Mesenteric fat pad (tissue), 1 donor: ENCODE results near the gene OR2F1. TPM values are rescaled to one million over a fixed set of nuclear protein-coding genes. Genes with fewer than 3 reads are reported as not detected.

ENCODE experiments used
- DNase-seq: peaks from one replicate; pipeline ENCODE4 v3.0.0-alpha.2; 2020; ENCODE audit warnings: low spot score
- total RNA-seq: library from RNA; stranded (reverse); fragmentation: NEBNext Ultra II Directional; extraction: Animal tissue kit (Norgen Biotek cat#: 25700); gene quantifications from one replicate; pipeline ENCODE4 v1.2.1, GENCODE V29; 2021
- donor health status: DM: yes; HTN: yes; CAD: no.

The OR2F1 gene
- total RNA-seq, 1 donor from 2014 or later, result not detected

- DNase-seq, result no peak
These were observed 1.2 kb upstream of the OR2F1 start for GRCh38 chr7:143953421-143953820.

DNA sequence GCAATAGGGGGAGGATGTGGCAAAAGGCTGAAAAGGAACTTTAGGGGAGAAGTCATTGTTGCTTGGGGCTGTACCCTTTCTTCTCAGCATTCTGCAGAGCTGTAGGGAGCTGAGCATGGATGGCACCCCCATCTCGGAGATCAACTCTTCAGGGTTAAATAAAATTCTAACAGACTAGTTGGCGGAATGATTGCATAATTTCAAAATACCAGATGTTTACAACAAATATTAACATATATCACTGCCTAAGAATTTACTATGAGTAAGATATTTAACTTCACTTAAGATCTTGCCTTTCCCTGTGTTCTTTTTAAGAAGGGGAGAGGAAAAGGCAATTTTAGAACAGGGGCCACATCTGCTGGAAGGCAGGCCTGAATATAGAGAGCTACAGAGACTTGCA lies 509 bp upstream of the OR2F1 start:
- DNase-seq, result no peak

GRCh38 chr7:143958781-143959180 lies 4.1 kb downstream of the OR2F1 start:
- DNase-seq, result no peak

DNA sequence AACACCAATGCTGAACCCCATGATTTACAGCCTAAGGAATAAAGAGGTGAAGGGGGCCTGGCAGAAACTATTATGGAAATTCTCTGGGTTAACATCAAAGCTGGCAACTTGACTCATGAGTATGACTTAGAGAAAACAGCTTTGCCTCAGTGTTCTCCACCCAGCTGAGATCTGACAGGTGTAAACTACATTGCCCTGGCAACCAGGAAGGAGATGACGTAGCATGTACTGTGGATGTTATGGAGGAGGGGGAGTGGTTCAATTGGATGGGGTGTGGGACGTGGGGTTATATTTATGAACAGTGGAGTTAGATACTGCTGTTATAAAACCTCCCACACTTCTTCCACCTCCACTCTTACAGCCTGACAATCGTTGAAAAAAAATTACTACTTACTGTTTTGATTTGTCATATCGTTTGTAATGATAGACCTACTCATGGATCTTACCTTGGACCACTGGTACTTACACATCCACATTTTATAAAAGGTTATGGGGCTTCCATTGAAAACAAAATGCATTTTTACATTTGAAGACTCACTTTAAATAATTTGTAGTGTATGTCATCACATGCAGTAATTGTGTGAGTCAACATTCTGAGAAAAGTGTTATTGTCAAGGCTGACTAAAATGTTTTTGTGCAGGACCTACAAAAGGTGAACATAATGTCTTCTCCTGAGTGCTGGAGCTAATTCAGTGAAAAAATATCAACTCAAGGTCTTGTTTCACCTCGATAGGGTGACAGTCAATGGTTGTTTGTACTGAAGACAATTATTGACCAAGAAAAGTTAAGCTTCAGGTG lies 6.4 kb downstream of the OR2F1 start:
- no peak for DNase-seq

DNA sequence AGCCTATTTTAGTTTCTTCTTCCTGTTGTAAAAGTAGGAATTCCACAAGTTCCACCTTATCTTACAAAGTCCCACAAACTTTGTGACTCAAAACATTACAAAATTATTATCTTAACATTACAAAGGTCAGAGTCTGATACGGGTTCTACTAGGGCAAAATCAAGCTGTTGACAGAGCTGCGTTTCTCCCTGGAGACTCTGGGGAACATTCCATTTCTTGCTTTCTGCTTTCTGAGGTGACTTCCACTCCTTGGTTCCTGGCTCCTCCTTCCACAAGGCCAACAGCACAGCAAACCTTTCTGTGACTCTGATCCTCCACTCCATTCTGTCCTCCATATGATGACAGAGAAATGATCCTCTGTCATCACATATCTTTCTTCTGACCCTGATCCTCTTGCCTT lies 10.6 kb downstream of the OR2F1 start:
- DNase-seq, result no peak

DNA sequence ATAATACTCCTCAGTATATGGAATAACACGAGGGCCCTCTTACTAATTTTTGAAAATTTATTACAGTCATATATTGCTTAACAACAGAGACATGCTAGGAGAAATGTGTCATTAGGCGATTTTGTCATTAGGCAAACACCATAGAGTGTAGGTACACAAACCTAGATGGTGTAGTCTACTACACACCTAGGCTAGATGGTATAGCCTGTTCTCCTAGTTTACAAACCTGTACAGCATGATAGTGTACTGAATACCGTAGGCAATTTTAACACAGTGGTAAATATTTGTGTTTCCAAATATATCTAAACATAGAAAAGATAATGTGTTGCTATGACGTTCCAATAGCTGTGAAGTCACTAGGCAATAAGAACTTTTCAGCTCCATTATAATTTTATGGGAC lies 12.8 kb downstream of the OR2F1 start:
- DNase-seq, result no peak

DNA sequence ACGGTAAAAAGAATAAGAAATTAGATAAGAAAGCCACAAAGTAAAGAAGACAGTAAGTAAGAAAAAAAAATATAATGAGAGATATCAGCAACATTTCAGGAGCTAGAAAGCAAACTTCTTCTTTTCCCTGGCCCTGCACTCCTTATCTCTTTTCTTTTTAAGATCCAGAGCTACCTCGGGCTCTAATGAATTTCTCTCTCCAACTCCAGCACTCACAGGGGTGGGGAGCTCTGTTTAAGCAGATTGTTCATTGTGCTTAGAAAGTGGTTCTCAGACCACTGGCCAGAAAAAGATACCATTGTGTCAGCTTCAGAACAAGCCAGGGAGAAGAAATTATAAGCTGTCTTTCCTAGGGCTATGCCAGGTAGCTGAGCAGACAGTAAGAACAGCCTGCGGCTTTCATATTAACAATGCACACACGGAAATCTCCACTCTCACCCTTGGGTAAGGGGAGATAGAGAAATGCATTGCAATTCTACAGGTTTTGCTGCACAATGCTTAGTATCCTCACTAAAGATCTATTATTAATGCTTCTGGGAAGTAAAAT lies 19.3 kb downstream of the OR2F1 start:
- no peak for DNase-seq

GRCh38 chr7:143974459-143974858 lies 19.8 kb downstream of the OR2F1 start:
- DNase-seq, result no peak

DNA sequence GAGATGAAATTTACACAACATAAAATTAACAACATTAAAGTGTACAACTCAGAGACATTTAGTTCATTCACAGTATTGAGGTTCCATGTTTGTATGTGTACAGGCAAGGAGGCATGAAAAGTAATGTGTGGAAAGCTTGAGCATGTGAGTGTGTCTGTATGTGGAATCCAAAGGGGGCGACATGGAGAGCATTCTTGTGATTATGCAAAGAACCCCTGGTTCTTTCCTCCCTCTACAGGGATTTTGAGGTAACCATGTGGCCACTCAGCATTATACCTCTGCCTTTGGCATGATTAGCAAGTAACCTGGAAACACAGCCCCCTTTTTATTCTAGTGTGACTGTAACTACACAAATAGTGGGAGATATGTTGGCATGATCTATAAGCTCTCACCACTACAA lies 21.0 kb downstream of the OR2F1 start:
- DNase-seq, result no peak

DNA sequence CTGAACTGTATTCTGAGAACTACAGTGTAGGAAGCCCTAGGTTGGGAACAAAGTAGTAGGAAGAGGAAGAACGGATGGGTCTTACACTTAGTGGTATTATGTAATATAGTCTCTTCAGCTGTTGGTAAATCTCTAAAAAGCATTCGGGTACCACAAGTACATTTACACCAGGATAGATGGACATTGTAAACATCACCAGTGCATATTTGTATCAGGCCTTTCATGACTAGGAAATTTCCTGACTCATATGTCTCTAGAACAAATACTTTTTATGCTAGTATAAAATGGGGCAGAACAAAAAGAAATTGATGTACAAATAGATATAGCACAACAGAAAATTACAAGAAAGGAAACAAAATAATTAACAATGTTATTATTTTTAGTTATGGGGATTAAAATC lies 23.9 kb downstream of the OR2F1 start:
- no peak for DNase-seq

- no peak for DNase-seq
These were observed 24.7 kb downstream of the OR2F1 start for GRCh38 chr7:143979359-143979758.

- DNase-seq, result no peak
These were observed 25.4 kb downstream of the OR2F1 start for GRCh38 chr7:143979998-143980397.

- no peak for DNase-seq
These were observed 26.3 kb downstream of the OR2F1 start for GRCh38 chr7:143980746-143981510.

DNA sequence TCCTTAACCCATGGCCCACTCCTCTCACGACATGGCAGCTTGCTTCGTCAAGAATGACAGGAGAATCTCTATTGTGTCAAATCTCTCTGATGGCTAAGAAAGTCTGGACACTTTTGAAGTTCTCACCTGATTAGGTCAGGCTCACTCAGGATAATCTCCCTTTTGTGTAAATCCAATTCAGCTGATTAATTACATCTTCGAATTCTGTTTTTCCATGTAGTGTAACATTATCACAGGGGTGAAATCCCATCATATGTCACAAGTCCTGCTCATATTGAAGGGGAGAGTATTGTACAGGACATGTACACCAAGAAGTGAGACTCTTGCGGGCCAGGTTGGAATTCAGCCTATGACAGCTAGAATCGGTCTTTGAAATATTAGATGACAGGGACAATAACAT lies 29.3 kb downstream of the OR2F1 start:
- no peak for DNase-seq

- DNase-seq, result no peak
These were observed 32.9 kb downstream of the OR2F1 start for GRCh38 chr7:143987513-143987912.

DNA sequence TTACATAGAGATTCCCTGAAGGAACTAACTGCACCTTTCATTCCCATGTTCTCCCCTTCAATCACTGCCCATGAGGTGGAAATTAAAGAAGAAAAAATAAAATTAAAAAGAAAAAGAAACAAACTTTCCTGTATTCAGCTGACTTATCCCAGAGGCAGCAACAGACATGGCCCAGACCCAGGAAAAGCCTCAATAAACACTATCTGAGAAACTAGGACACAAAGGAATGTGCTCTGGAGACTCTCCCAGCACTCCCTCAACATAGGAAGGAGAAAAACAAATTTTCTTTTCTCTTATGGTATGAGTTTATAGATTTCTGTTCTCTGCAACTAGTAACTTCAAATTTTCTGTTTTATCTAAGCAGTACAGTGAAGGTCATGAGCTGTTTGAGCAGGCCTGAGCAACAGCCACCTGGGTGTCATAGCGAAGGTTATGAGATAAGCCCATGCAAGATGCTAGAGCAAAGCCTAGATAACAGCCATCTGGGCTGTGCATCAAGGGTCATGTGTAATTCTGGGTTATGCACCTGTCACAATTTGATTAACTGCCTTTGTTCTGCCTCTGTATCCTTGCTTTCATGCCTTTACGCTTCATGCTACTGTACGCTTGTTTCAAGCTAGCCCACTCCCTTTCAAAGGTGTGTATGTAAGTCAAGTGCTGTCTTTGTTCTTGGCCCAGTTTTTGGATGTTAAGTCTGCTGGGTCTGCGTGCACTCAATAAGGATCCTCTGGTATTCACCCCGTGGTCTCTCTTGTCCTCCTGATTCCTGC lies 34.5 kb downstream of the OR2F1 start:
- DNase-seq, result no peak

- no peak for DNase-seq
These were observed 38.0 kb downstream of the OR2F1 start for GRCh38 chr7:143992670-143993069.

GRCh38 chr7:143993924-143994323 lies 39.3 kb downstream of the OR2F1 start:
- DNase-seq, result no peak

GRCh38 chr7:144000020-144000419 lies 45.4 kb downstream of the OR2F1 start, which contains the start of gene OR6B1:
Gene OR6B1 (plus strand): TSS chr7:144000320. CDS start chr7:144003997, 3,677 bp downstream.
- no peak for DNase-seq

DNA sequence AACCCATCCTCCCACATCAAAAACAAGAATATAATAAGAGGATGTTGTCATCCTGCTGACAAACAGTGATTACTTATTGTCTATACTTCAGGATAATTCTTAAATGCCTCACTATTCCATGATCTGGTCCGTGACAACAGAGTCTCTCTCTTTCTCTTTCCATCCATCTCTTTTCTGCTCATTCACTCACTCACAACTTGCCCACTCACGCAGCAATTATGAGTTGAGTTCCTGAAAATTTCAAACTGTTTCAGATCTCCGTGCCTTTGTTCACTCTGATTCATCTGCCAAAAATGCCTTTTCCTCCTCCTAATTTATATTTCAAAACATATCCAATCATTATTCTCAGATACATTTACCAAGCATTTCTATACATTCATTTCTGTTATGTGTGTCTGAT lies 46.9 kb downstream of the OR2F1 start:
- no peak for DNase-seq

DNA sequence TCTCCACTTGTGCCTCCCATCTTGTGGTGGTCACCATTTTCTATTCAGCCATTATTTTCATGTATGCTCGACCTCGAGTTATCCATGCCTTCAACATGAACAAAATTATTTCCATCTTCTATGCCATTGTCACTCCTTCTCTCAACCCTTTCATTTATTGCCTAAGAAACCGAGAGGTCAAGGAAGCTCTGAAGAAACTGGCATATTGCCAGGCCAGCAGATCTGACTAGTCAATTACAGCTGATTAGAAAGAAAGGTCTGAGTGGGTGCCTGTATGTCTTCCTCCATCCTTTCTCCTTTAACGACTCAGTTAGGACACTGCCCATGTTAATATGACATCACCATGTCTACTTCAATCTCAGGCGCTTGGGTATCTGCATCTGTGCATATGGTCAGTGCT lies 50.1 kb downstream of the OR2F1 start:
- no peak for DNase-seq
